NCI-H748 treated with DMSO at 0.1 percent for 48 hours (cell line): ENCODE measurements around the gene TAF1C.

Experiments used
- DNase-seq: peaks from one replicate; lab custom pipeline; 2025; lab: John Stamatoyannopoulos, UW

Gene TAF1C

GRCh38 chr16:84159800-84160199, 27.1 kb downstream of the TAF1C start:
- DNase-seq = no peak

GRCh38 chr16:84159007-84159406, 27.9 kb downstream of the TAF1C start:
- DNase-seq = no peak

- no peak for DNase-seq
Measured at GRCh38 chr16:84156342-84156784, 30.5 kb downstream of the TAF1C start.

- DNase-seq = no peak
Measured at GRCh38 chr16:84155771-84156170, 31.1 kb downstream of the TAF1C start.

GRCh38 chr16:84155226-84155625, 31.6 kb downstream of the TAF1C start:
- DNase-seq = no peak

- no peak for DNase-seq
Measured at GRCh38 chr16:84153660-84154214, 33.1 kb downstream of the TAF1C start.

- no peak for DNase-seq
Measured at GRCh38 chr16:84150926-84151325, 35.9 kb downstream of the TAF1C start.

GRCh38 chr16:84144859-84145639, 41.8 kb downstream of the TAF1C start, which contains the start of the genes DNAAF1 and HSDL1:
Gene DNAAF1, plus strand, starts transcription at chr16:84145308. Its CDS starts 133 bp downstream, at chr16:84145441.
Gene HSDL1, minus strand, starts transcription at chr16:84145177. Its CDS starts 13,856 bp downstream, at chr16:84131321.
- peak; percentile 44 for DNase-seq

- no peak for DNase-seq
Measured at GRCh38 chr16:84144209-84144858, 42.5 kb downstream of the TAF1C start.

GRCh38 chr16:84143784-84144199, 43.1 kb downstream of the TAF1C start:
- no peak for DNase-seq

- DNase-seq = no peak
Measured at GRCh38 chr16:84143081-84143480, 43.8 kb downstream of the TAF1C start.

GRCh38 chr16:84141143-84141670, 45.6 kb downstream of the TAF1C start:
- no peak for DNase-seq

GRCh38 chr16:84139628-84140258, 47.1 kb downstream of the TAF1C start:
- DNase-seq = no peak

- DNase-seq = peak; percentile 22
Measured at GRCh38 chr16:84138824-84139627, 47.8 kb downstream of the TAF1C start.

GRCh38 chr16:84138500-84138823, 48.4 kb downstream of the TAF1C start:
- no peak for DNase-seq

- no peak for DNase-seq
Measured at GRCh38 chr16:84137769-84138357, 49.0 kb downstream of the TAF1C start.

GRCh38 chr16:84137287-84137686, 49.6 kb downstream of the TAF1C start:
- no peak for DNase-seq

- no peak for DNase-seq
Measured at GRCh38 chr16:84136331-84137125, 50.3 kb downstream of the TAF1C start.

GRCh38 chr16:84132527-84133285, 54.2 kb downstream of the TAF1C start:
- DNase-seq = no peak
